NCI-H1048 (cell line): ENCODE data around the gene C7orf25.
"Not testable (repeated sequence)": the region's sequence is repeated elsewhere in the genome, so short reads cannot be mapped to it uniquely, and the experiment has no call there.

ENCODE experiments used
- DNase-seq: peaks from one replicate; lab custom pipeline; 2025; lab: John Stamatoyannopoulos, UW

Gene C7orf25

DNA sequence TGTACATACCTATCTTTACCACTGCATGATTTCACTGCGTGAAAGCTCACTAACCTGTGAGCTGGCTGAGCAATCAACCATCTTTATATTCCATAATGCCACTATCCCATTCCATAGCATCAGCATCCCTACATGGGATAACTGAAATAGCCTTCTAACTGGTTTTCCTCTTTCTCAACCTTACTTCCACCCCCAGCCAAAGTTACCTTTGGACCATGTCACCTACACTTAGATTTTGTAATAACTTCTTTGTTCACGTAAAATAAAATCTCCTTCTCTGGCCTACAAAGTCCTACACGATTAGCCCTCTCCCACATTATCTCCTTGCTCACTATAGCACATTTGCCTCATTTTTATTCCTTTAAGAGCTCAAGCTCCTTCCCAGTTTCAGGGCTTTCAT lies 17.6 kb upstream of the C7orf25 start:
- DNase-seq: no peak

DNA sequence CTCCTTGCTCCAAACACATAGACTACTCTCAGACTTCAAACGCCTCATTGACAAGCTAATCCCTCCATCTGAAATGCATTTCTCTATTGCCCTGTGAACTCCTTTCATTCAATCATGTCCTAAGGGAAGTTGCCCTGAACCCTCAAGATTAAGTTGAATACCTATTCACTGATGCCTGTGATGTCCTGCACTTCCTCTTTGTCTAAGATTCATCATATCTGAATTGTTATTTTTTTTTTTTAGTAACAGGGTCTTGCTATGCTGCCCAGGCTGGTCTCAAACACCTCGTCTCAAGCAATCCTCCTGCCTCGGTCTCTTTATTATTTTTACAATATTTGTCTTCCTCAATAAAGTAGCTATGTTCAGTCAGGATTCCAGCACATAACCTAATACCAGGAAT lies 16.9 kb upstream of the C7orf25 start:
- no peak for DNase-seq

DNA sequence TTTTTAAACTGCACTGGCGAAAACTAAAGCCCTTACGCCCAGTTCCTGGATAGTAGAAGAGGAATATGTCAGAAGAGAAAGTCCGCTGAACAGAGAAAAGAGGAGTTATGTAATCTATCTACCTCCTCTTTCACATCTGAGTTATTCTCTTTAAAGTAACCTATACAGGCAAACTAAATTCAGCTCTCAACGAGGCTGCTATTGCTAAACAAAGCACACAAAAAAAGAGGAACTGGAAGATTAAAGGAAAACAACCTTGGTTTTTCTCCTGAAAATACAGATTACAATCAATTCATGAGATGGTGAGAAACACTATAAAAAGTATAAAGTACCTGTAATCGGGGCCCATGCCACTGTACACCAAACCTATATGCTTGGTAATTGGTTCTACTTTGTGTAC lies 14.3 kb upstream of the C7orf25 start:
- DNase-seq: no peak

- no peak for DNase-seq
Measured at GRCh38 chr7:42925630-42926029, 13.8 kb upstream of the C7orf25 start.

DNA sequence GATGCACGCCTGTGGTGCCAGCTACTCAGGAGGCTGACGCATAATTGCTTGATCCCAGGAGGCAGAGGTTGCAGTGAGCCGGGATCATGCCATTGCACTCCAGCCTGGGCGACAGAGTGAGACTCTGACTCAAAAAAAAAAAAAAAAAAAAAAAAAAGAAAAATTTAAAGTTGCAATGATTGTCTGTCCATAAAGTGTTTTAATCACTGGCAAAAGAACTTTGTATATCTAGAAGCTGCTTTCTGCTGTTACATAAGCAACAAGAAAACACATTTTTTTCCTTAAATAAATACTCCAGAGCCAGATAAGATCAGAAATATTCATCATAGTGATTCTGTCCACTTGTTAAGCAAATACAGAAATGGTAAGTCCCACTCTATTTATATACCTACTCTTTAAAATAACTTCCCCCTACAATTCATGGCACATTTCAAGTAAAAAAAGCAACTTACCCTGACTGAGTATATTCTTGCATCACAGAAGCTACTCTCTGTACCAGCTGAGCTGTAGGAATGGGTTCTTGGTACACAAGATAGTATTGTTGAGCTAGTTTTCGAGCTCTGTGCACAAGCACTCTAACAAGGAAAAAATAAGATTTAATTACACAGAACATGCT lies 12.5 kb upstream of the C7orf25 start:
- DNase-seq: no peak

DNA sequence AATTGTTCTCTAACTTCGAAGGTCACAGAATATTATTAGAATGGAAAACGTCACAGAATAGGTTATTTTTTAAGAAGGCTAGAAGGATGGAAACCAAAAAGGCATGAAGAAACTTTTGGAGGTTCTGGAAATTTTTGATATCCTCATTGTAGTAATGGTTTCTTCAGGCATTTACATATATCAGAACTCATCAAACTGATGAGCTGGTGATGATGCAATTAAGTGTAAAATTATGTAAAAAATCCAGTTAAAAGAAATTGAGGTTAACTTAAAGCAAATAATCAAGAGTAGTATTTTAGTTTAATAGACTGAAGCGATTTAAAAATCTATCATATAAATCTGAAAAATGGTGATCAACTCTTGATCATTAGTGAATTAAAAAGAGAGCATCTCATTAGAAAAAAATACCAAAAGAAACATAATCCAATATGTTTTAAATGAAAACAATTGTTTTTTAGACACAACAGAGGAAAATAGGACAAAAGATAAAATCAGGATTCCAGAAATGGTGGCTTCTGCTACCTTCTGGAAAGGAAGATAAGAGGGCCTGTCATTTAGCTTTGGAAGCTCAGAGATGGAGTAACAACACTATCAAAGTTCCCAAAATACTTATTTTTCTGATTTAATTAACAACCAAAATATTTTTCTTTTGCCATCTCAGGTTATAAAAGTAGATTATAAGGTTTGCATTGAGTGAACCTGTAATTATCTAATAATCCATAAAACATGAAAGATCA lies 10.3 kb upstream of the C7orf25 start:
- DNase-seq: no peak

DNA sequence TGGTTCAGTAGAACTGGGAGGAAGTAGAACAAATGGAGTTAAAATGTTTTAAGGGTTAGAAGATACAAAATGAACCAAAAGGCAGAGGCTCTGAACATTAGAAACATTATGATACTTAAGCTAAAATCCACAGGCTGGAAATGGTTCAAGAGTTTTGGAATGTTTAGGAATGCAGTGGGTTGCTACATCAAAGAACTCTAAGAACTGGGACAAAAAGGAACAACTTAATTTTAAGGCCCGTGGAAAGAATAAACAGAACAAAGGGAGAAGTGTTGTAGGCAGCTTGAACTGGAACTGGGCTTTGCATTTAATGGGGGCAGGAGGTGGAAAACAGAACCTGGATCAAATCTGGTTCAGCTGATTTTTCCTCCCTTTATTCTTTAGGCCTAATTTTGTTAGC lies 3.5 kb upstream of the C7orf25 start:
- no peak for DNase-seq

DNA sequence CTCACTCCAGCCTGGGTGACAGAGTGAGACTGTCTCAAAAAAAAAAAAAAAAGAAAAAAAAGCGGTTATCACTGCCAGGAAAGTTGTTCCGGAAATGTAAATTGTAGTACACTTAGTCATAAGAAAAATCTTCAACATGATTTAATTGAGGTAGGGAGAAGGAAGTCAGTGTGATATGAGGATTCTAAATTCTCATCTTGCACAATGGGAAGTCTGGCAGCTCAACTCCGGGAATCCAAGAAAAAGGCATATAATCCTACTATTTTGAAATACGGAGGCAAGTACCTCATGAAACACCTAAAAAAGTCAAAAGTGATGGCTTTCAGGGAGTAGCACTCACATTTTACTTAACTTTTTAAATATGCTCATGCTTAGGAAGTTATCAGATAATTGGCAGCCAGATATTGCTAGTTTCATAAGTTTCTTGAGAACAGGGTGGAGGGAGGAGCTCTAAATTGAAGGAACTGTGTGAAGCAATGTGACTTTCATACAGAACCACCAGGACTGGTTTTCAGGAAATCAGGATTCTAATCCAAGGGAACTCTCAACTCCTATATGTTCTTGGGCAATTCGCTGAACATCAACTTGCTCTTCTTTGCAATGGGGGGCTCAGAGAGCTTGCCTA lies 2.7 kb upstream of the C7orf25 start:
- DNase-seq: no peak

DNA sequence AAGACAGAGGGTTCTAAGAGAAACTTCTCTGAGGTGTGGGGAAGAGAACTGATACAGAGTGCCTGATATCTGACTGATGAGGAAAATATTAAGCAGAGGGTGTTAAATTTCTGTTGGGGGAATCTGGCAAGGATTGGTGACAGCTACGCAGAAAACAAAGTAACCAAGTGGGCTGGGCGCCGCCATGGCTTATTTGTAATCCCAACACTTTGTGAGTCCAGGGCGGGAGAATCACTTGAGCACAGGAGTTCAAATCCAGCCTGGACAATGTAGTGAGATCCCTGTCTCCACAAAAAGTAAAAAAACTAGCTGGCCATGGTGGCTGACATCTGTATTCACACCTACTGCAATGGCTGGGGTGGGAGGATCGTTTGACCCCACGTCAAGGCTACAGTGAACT lies 2.1 kb upstream of the C7orf25 start:
- no peak for DNase-seq

GRCh38 chr7:42913591-42913990 lies 1.7 kb upstream of the C7orf25 start:
- DNase-seq: no peak

- no peak for DNase-seq
Measured at GRCh38 chr7:42910306-42910705, 1.6 kb downstream of the C7orf25 start.

DNA sequence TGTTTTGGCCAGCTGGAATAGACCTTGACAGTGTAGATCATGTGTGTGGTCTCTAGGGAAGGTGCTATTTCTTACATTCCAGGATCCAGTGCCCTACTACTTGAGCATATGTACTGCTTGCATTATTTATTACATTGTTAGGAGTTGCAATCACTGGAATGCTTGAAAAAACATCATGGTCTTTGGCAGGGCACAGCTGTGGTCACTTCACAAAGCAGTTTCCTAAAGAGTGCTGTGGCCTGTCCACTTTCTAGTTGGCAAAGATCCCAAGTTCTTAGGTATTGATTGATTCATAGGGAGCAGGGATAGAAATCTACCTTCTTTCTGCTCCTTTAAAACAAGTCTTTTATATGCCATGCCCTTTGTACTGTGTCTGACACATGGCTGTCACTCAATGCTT lies 4.6 kb downstream of the C7orf25 start:
- DNase-seq: no peak

DNA sequence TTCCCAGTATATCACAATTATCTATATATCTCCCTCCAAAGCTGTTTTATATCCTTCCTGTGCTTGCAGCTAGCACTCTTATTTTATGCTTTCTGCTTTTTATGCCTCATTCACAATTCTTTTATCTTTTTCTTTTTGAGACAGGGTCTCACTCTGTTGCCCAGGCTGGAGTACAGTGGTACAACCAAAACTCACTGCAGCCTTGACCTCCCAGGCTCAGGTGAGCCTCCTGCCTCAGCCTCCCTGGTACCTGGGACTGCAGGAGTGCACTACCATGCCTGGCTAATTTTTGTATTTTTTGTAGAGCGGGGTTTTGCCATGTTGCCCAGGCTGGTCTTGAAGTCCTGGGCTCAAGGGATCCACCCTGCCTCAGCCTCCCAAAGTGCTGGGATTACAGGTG lies 5.7 kb downstream of the C7orf25 start:
- DNase-seq: no peak

DNA sequence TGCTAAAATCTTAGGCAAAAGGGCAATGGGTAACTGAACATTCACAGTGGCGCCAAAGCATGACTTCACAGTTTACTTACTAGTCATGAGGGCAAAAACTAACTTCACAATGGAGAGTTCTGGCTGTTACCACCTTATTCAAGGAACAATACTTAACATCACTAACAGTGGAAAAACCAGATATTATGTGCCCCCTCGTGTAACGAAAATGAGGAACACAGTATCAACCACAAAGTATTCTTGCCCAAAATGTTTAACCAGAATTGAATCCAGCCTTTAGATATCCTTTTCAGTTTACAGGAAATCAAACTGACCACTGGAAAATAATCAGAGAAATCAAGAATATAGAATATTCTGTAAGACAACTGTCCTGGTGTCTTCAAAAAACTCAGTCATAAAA lies 9.5 kb downstream of the C7orf25 start:
- DNase-seq: no peak

- no peak for DNase-seq
Measured at GRCh38 chr7:42900842-42901241, 11.0 kb downstream of the C7orf25 start.

DNA sequence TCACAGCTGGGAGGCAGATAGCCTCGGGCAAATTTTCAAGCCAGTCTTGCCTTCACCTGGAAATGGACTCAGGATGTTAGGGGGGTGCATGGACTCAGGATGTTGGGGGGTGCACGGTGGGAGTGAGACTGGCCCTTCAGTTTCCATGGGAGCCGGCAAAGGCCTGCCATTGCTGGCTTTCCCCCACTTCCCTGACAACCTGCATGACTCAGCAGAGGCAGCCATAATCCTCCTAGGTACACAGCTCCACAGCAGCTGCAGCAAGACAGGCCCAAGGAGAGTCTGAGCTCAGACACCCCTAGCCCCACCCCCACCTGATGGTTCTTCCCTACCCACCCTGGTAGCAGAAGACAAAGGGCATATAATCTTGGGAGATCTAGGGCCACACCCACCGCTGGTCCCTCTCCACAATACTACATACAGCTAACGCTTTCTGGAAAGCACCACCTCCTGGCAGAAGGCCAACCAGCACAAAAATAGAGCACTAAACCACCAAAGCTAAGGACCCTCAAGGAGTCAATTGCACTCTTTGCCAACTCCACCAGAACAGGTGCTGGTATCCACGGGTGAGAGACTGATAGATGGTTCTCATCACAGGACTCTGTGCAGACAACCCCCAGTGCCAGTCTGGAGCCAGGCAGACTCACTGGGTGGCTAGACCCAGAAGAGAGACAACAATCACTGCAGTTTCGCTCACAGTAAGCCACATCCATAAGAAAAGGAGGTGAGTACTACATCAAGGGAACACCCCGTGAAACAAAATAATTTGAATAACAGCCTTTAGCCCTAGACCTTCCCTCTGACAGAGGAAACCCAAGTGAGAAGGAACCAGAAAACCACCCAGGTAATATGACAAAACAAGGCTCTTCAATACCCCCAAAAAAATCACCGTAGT lies 18.3 kb downstream of the C7orf25 start:
- no peak for DNase-seq

DNA sequence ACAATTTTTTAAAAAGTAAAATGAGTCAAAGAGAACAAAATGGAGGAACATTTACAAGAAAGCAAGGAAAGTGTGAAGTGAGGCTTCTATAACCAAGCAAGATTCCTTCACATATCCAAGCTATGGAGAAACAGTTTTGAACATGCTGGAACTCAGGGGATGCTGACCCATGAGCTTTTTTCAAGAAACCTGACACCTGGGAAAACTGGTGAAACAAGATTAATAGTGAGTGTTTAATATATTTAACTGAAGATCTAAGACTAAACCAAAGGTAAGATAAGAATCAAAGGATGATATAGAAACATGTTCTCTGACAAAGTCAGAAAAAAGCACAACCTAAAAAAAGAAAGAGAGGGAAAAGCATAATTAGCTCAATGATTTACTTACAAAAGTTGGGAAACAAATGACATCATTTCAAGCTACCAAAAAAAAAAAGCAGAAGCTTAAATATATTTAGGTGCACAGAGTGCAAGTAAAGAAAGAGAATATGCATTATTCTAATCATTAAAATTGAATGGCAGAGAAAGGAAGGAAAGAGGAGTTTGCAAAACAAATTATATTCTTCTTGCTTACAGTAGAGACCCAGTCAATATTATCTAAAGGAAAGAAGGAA lies 24.9 kb downstream of the C7orf25 start:
- DNase-seq: no peak

DNA sequence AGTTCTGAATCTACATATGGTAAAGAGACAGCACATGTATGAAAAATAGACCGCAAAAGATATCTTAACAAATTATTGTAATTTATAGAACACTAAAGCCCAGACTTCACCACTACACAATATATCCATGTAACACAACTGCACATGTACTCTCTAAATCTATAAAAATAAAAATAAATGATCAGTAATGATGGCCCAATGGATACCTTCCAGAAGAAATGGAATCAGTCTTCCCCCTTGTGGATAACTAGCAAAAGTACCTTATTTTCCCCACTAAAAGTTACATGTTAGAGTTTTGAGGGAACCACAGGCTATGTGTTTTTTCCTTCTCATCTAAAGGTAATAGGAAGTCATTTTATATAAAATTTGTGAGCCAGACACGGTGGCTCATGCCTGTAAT lies 25.7 kb downstream of the C7orf25 start:
- DNase-seq: no peak

DNA sequence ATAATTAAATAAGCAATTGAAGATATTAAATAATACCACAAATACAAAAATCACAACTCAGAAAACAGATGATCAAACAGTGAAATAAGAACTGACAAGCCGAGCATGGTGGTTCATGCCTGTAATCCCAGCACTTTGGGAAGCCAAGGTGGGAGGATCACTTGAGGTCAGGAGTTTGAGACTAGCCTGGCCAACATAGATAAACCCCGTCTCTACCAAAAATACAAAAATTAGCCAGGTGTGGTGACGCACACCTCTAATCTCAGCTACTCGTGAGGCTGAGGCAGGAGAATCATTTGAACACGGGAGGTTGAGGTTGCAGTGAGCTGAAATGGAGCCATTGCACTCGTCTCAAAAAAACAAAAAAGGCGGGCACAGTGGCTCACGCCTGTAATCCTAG lies 26.7 kb downstream of the C7orf25 start:
- not testable (repeated sequence) for DNase-seq

GRCh38 chr7:42883950-42884349 lies 27.9 kb downstream of the C7orf25 start:
- DNase-seq: no peak

GRCh38 chr7:42880392-42880791 lies 31.5 kb downstream of the C7orf25 start:
- no peak for DNase-seq

DNA sequence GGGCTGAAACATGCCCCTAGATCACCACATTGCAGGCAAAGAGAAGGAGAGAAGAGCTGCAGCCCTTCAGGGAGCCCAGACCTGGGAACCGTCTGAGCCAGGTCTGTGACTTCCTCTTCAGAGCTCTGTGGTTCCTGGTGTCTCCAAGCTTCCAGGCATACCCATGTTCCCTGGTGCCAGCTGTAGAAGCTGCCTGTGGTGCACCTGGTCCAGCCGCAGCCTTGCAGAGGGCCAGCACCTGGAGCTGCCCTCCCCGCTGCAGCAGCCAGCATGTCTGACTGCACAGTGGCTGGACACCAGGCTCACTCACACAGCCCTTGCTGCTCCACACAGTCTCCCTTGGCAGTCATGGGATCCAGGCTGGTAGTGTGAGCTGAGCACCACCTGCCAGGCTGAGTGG lies 33.6 kb downstream of the C7orf25 start:
- no peak for DNase-seq
